Psoas muscle (tissue), 8 donors: ENCODE measurements around the gene DLD. TPM values are rescaled to one million over a fixed set of nuclear protein-coding genes. Genes with fewer than 3 reads are reported as not detected.
"Not testable (repeated sequence)": the region's sequence is repeated elsewhere in the genome, so short reads cannot be mapped to it uniquely, and the experiment has no call there.

Experiments
- ATAC-seq, 4 donors: fragments of 200-7000 bp; cut with Tn5 transposase; one replicate each; pipeline ENCODE4 v1.9.1; 2020; ENCODE audit warnings: moderate library complexity in 3 of 4, mild to moderate bottlenecking in 2 of 4
- DNase-seq, 2 donors: peaks; one replicate each; pipeline ENCODE4 v3.0.0-alpha.2; 2020
- H3K27ac ChIP-seq: fragments of 200-600 bp; one replicate; pipeline ENCODE4 v1.8.0; 2022
- H3K27me3 ChIP-seq, 3 donors: fragments of 200-600 bp in 1 of 3; one replicate each; pipeline versions ENCODE4 v1.6.1 to v1.8.0; 2013 to 2022; ENCODE audit warnings: low read length in 2 of 3, mild to moderate bottlenecking in 2 of 3, moderate library complexity in 1 of 3; ENCODE audit not compliant: insufficient read depth in 3 of 3
- H3K36me3 ChIP-seq, 2 donors: fragments of 200-600 bp in 1 of 2; one replicate each; pipeline versions ENCODE4 v1.6.1 to v1.8.0; 2013 to 2022; ENCODE audit warnings: low read depth in 1 of 2, mild to moderate bottlenecking in 1 of 2, moderate library complexity in 1 of 2; ENCODE audit not compliant: insufficient read depth in 1 of 2
- H3K4me1 ChIP-seq: fragments of 200-600 bp; one replicate; pipeline ENCODE4 v1.8.0; 2022
- H3K4me3 ChIP-seq: fragments of 200-600 bp; one replicate; pipeline ENCODE4 v1.8.0; 2022; ENCODE audit warnings: mild to moderate bottlenecking
- H3K9me3 ChIP-seq: fragments of 200-600 bp; one replicate; pipeline ENCODE4 v1.8.0; 2022
- CTCF ChIP-seq: fragments of 200-600 bp; IDR thresholded peaks from one replicate; pipeline ENCODE4 v1.8.0; 2022; ENCODE audit warnings: antibody characterized with exemption
- WGBS, 3 donors: extraction: QIAGEN DNeasy Blood & Tissue Kit; methylation state at CpG; one replicate each; pipeline versions ENCODE4 v1.1.6 to v1.1.7; 2013; 5-methylcytosine and 5-hydroxymethylcytosine counted together
- intact Hi-C, 2 donors: fragments of 100-400 bp; cut with DNase I; formaldehyde crosslinking; loops; one replicate each; pipeline versions ENCODE4 v1.11.0 to v1.14.2; 2022
- polyA plus RNA-seq, 3 donors: library from polyadenylated mRNA; stranded (reverse); fragments of 200-250 nt; gene quantifications; one replicate each; pipeline ENCODE4 v1.2.3, GENCODE V29; 2013
- total RNA-seq, 4 donors: library from RNA; stranded (reverse); fragmentation: NEBNext Ultra II Directional in 2 of 4; extraction: Animal tissue kit (Norgen Biotek cat#: 25700) in 2 of 4; gene quantifications; one replicate each; pipeline versions ENCODE4 v1.2.1 to v1.2.4, GENCODE V29; 2021 to 2023
- donor health status: healthy with polysubstance abuse.
- donor health status: DM: no; HTN: no; CAD: no; lungs with moderate emphysema.
- donor health status: Bipolar disorder and iron deficiency.
- donor health status: healthy.
- donor health status: DM: yes; HTN: yes; CAD: no.
- donor health status: DM: no; HTN: no; CAD: no.
- donor health status: DM: no; HTN: no; CAD: no.
- donor health status: DM: yes; HTN: yes; CAD: no.

DLD gene
- total and polyA plus RNA-seq, 7 donors = 136 to 284 (median 170) TPM

- ATAC-seq (no peak), DNase-seq (no peak)
- H3K9me3 ChIP-seq = no peaks in the 10 kb centered on the region
- no peak for TF ChIP-seq CTCF
- H3K27me3 ChIP-seq = no peaks in the 10 kb centered on the region
- H3K27ac ChIP-seq = no peak overlapping the region
- no peaks in the 10 kb centered on the region for H3K36me3 ChIP-seq
- no peak overlapping the region for H3K4me3 ChIP-seq
- peaks cover 5% of the 10 kb centered on the region for H3K4me1 ChIP-seq
- 93 to 98% (median 94%) methylated on average over 16 to 18 of the region's 18 CpGs for WGBS, 3 donors
- intact Hi-C loops = no loop called here
Measured at GRCh38 chr7:107847168-107847835, 43.7 kb upstream of the DLD start.

GRCh38 chr7:107847836-107848175, 43.2 kb upstream of the DLD start:
- H3K4me1 ChIP-seq, intact Hi-C loops, H3K27ac ChIP-seq, H3K9me3 ChIP-seq, H3K36me3 ChIP-seq, DNase-seq, H3K4me3 ChIP-seq, ATAC-seq, H3K27me3 ChIP-seq: not testable (repeated sequence)
- 95 to 98% (median 97%) methylated on average over 8 to 20 of the region's 20 CpGs for WGBS, 3 donors

GRCh38 chr7:107848211-107848610, 42.8 kb upstream of the DLD start:
- WGBS, 3 donors = 97 to 99% (median 98%) methylated on average over 14 to 31 of the region's 31 CpGs
- H3K9me3 ChIP-seq, DNase-seq, intact Hi-C loops, H3K27me3 ChIP-seq, ATAC-seq, H3K4me3 ChIP-seq, H3K4me1 ChIP-seq, H3K36me3 ChIP-seq, H3K27ac ChIP-seq: not testable (repeated sequence)

GRCh38 chr7:107850216-107850615, 40.8 kb upstream of the DLD start:
- Histone ChIP-seq H3K27me3 (no peaks in the 10 kb centered on the region), H3K4me3 (no peak overlapping the region), H3K4me1 (peaks cover 5% of the 10 kb centered on the region), H3K36me3 (no peaks in the 10 kb centered on the region), H3K9me3 (no peaks in the 10 kb centered on the region), H3K27ac (no peak overlapping the region)
- DNase-seq (no peak), ATAC-seq (no peak)
- TF ChIP-seq CTCF = no peak
- 75 to 78% (median 77%) methylated on average over 4 of the region's 4 CpGs for WGBS, 3 donors
- intact Hi-C loops = no loop called here

- Histone ChIP-seq H3K4me1 (peaks cover 6% of the 10 kb centered on the region), H3K27me3 (no peaks in the 10 kb centered on the region), H3K27ac (no peak overlapping the region), H3K4me3 (no peak overlapping the region), H3K9me3 (no peaks in the 10 kb centered on the region), H3K36me3 (no peaks in the 10 kb centered on the region)
- WGBS, 3 donors = 45 to 55% (median 52%) methylated on average over 1 of the region's 1 CpG
- DNase-seq = no peak
- no peak for TF ChIP-seq CTCF
- intact Hi-C loops = no loop called here
- ATAC-seq = no peak
Measured at GRCh38 chr7:107850643-107851042, 40.3 kb upstream of the DLD start.

GRCh38 chr7:107854454-107854853, 36.5 kb upstream of the DLD start:
- TF ChIP-seq CTCF = no peak
- intact Hi-C loops = no loop called here
- no peaks in the 10 kb centered on the region for H3K36me3 ChIP-seq
- no peaks in the 10 kb centered on the region for H3K27me3 ChIP-seq
- H3K27ac ChIP-seq = no peak overlapping the region
- H3K4me3 ChIP-seq = no peak overlapping the region
- 89 to 97% (median 96%) methylated on average over 1 of the region's 1 CpG for WGBS, 3 donors
- H3K9me3 ChIP-seq = no peaks in the 10 kb centered on the region
- DNase-seq = no peak
- ATAC-seq = no peak
- peaks cover 9% of the 10 kb centered on the region for H3K4me1 ChIP-seq
